ENCODE data around the gene TSPAN12. TPM values are rescaled to one million over a fixed set of nuclear protein-coding genes. Genes with fewer than 3 reads are reported as not detected.

The TSPAN12 gene
- total RNA-seq, 1 experiment from 2014 or later = 7.4 TPM

- CTCF ChIA-PET = interaction anchor here (0.8 kb wide), 1 partner anchor 24 kb away, joined by 3 read pairs; no protein-coding TSS in a partner anchor
- ATAC-seq = no peak
Measured at GRCh38 chr7:120829487-120829886, 28.5 kb downstream of the TSPAN12 start.

GRCh38 chr7:120828528-120828927 lies 29.4 kb downstream of the TSPAN12 start:
- no peaks in the 10 kb centered on the region for H3K9me3 ChIP-seq (ENCODE audit: control insufficient read depth in 1 of 2, insufficient read depth in 1 of 2, low read depth in 1 of 2, low read length in 2 of 2)
- intact Hi-C loops (cut with micrococcal nuclease) = no loop called here
- H3K4me2 ChIP-seq (ENCODE audit: low read length) = no peak overlapping the region
- H3K79me2 ChIP-seq (ENCODE audit: insufficient read depth, low read length) = no peaks in the 10 kb centered on the region
- ChIA-PET POLR2A (no interaction called here), CTCF (interaction anchor here (0.8 kb wide), 1 partner anchor 23 kb away, joined by 3 read pairs; no protein-coding TSS in a partner anchor), RAD21 (ENCODE audit: low non-redundant PET in 1 of 2, low total read pairs in 2 of 2, uncharacterized antibody in 2 of 2, unreplicated experiment in 2 of 2) (no interaction called here)
- no peaks in the 10 kb centered on the region for H3K9me2 ChIP-seq (ENCODE audit: insufficient read depth)
- ATAC-seq (no peak), DNase-seq (ENCODE audit: low read depth, low spot score) (no peak)
- no peak overlapping the region for H3K27ac ChIP-seq (ENCODE audit: low read depth, low read length)
- H3K36me3 ChIP-seq (ENCODE audit: control insufficient read depth in 1 of 2, insufficient read depth in 2 of 2, low read length in 2 of 2) = no peaks in the 10 kb centered on the region
- no peaks in the 10 kb centered on the region for H3K27me3 ChIP-seq (ENCODE audit: insufficient read depth, low read length)
- no peak overlapping the region for H2AFZ ChIP-seq (ENCODE audit: low read depth, low read length, poor library complexity, severe bottlenecking)
- no peaks in the 10 kb centered on the region for H3K4me1 ChIP-seq (ENCODE audit: control insufficient read depth in 1 of 2, insufficient read depth in 2 of 2, low read length in 2 of 2)
- no peak overlapping the region for H3K4me3 ChIP-seq (replicated peaks in 1 of 2; ENCODE audit: low read depth in 1 of 2, low read length in 2 of 2)
- no peak overlapping the region for H3K9ac ChIP-seq (ENCODE audit: low read length)
- no TSS peak for BruUV-seq (replicated peaks)
- TF ChIP-seq EGR1 (IDR thresholded peaks at IDR 0.05; ENCODE audit: low read depth) (no peak), ATF3 (IDR thresholded peaks at IDR 0.05) (no peak), ZBTB33 (IDR thresholded peaks at IDR 0.05; ENCODE audit: extremely low read depth, insufficient replicate concordance, low read length) (no peak)
- H4K20me1 ChIP-seq (ENCODE audit: insufficient read depth) = no peaks in the 10 kb centered on the region

More at GRCh38 chr7:120829487-120829886, 28.5 kb downstream of the TSPAN12 start:
- H3K4me1 ChIP-seq (ENCODE audit: control insufficient read depth in 1 of 2, insufficient read depth in 2 of 2, low read length in 2 of 2) = no peaks in the 10 kb centered on the region
- no peaks in the 10 kb centered on the region for H3K9me3 ChIP-seq (ENCODE audit: control insufficient read depth in 1 of 2, insufficient read depth in 1 of 2, low read depth in 1 of 2, low read length in 2 of 2)
- H3K36me3 ChIP-seq (ENCODE audit: control insufficient read depth in 1 of 2, insufficient read depth in 2 of 2, low read length in 2 of 2) = no peaks in the 10 kb centered on the region
- H2AFZ ChIP-seq (ENCODE audit: low read depth, low read length, poor library complexity, severe bottlenecking) = no peak overlapping the region
- no peak overlapping the region for H3K4me2 ChIP-seq (ENCODE audit: low read length)
- DNase-seq (ENCODE audit: low read depth, low spot score) = no peak
- no peak overlapping the region for H3K4me3 ChIP-seq (replicated peaks in 1 of 2; ENCODE audit: low read depth in 1 of 2, low read length in 2 of 2)
- H3K27me3 ChIP-seq (ENCODE audit: insufficient read depth, low read length) = no peaks in the 10 kb centered on the region
- ChIA-PET RAD21 (ENCODE audit: low non-redundant PET in 1 of 2, low total read pairs in 2 of 2, uncharacterized antibody in 2 of 2, unreplicated experiment in 2 of 2) (no interaction called here), POLR2A (no interaction called here)
- no TSS peak for BruUV-seq (replicated peaks)
- TF ChIP-seq ATF3 (IDR thresholded peaks at IDR 0.05) (no peak), SP1 (IDR thresholded peaks at IDR 0.05; ENCODE audit: low read depth) (no peak)
- H3K79me2 ChIP-seq (ENCODE audit: insufficient read depth, low read length) = no peaks in the 10 kb centered on the region
- intact Hi-C loops (cut with micrococcal nuclease) = no loop called here
- no peak overlapping the region for H3K9ac ChIP-seq (ENCODE audit: low read length)
- H3K9me2 ChIP-seq (ENCODE audit: insufficient read depth) = no peaks in the 10 kb centered on the region
- no peaks in the 10 kb centered on the region for H4K20me1 ChIP-seq (ENCODE audit: insufficient read depth)
- H3K27ac ChIP-seq (ENCODE audit: low read depth, low read length) = no peak overlapping the region
